Muscle of leg (tissue), 11 donors: ENCODE results near the gene TTC39C. TPM values are rescaled to one million over a fixed set of nuclear protein-coding genes. Genes with fewer than 3 reads are reported as not detected.
"Not testable (repeated sequence)": the region's sequence is repeated elsewhere in the genome, so short reads cannot be mapped to it uniquely, and the experiment has no call there.

Experiments
- DNase-seq: peaks from one replicate; pipeline ENCODE4 v3.0.0; 2013
- H3K27ac ChIP-seq: one replicate; pipeline ENCODE4 v1.5.1; 2013; ENCODE audit warnings: mild to moderate bottlenecking, low read length, control low read depth
- H3K27me3 ChIP-seq: one replicate; pipeline ENCODE4 v1.6.1; 2013; ENCODE audit warnings: low read length; ENCODE audit not compliant: control insufficient read depth, insufficient read depth
- H3K36me3 ChIP-seq: one replicate; pipeline ENCODE4 v1.6.1; 2013; ENCODE audit warnings: low read length; ENCODE audit not compliant: control insufficient read depth, insufficient read depth
- H3K4me1 ChIP-seq: one replicate; pipeline ENCODE4 v1.6.1; 2013; ENCODE audit warnings: low read length; ENCODE audit not compliant: control insufficient read depth, insufficient read depth
- H3K4me3 ChIP-seq: one replicate; pipeline ENCODE4 v1.5.1; 2013; ENCODE audit warnings: low read length, control low read depth
- H3K9me3 ChIP-seq: replicated peaks from 2 replicates; pipeline ENCODE4 v1.6.1; 2013; ENCODE audit warnings: low read depth, low read length; ENCODE audit not compliant: control insufficient read depth
- WGBS: methylation state at CpG from one replicate; pipeline ENCODE4 v1.1.5; 2013; ENCODE audit warnings: missing lambda C conversion rate; ENCODE audit not compliant: insufficient coverage; 5-methylcytosine and 5-hydroxymethylcytosine counted together
- polyA plus RNA-seq, 8 donors: library from polyadenylated mRNA; unstranded; fragments of 120-200 nt; gene quantifications; one replicate each; pipeline versions ENCODE4 v1.2.1 to v1.2.3, GENCODE V29; 2013; ENCODE audit warnings: inconsistent platforms in 1 of 8, low replicate concordance in 1 of 8; ENCODE audit not compliant: insufficient read length in 8 of 8, insufficient read depth in 1 of 8
- total RNA-seq: library from RNA; stranded (reverse); fragments of 120-200 nt; gene quantifications from one replicate; pipeline ENCODE4 v1.2.4, GENCODE V29; 2013

Gene TTC39C
- total and polyA plus RNA-seq, 9 donors, result 2.9 to 6.9 (median 3.3) TPM

DNA sequence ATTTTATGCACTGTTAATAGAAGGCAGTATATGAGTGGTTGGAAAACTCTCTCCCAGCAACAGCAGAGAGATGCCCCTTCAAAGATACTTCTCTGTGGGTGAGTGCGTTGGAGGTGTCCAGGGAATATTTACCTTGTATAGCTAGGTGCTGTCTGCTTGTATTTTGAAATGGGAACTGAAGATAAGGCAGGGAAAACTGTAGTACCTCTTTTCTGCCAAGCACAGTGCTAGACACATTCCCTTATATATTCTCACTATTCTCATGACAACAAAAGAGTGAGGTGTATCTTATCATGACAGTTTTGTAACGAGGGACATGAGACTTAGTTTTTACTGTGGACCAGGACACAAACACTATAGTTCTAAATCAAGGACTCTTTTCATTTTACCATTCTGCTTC, 2.1 kb downstream of the TTC39C start:
- DNase-seq, result no peak
- H3K27me3 ChIP-seq, result peaks cover 3% of the 10 kb centered on the region
- H3K36me3 ChIP-seq, result no peaks in the 10 kb centered on the region
- no peak overlapping the region for H3K27ac ChIP-seq
- peaks cover 10% of the 10 kb centered on the region for H3K4me1 ChIP-seq
- no peak overlapping the region for H3K4me3 ChIP-seq
- H3K9me3 ChIP-seq, result no peaks in the 10 kb centered on the region
- WGBS, result no CpG with 5 or more reads among the region's 2 CpGs

GRCh38 chr18:24018299-24018886, 3.8 kb downstream of the TTC39C start:
- H3K4me3 ChIP-seq, result no peak overlapping the region
- peaks cover 10% of the 10 kb centered on the region for H3K4me1 ChIP-seq
- no peaks in the 10 kb centered on the region for H3K9me3 ChIP-seq
- no peak for DNase-seq
- no peak overlapping the region for H3K27ac ChIP-seq
- peaks cover 2% of the 10 kb centered on the region for H3K36me3 ChIP-seq
- WGBS, result 84% methylated on average over 9 of the region's 11 CpGs
- H3K27me3 ChIP-seq, result peaks cover 3% of the 10 kb centered on the region

- WGBS, result no CpG with 5 or more reads among the region's 5 CpGs
- H3K4me3 ChIP-seq, result no peak overlapping the region
- H3K36me3 ChIP-seq, result peaks cover 2% of the 10 kb centered on the region
- no peaks in the 10 kb centered on the region for H3K9me3 ChIP-seq
- H3K27me3 ChIP-seq, result no peaks in the 10 kb centered on the region
- peaks cover 7% of the 10 kb centered on the region for H3K4me1 ChIP-seq
- DNase-seq, result peak; percentile 45
- H3K27ac ChIP-seq, result no peak overlapping the region
Measured at GRCh38 chr18:24019641-24020331, 5.2 kb downstream of the TTC39C start.

GRCh38 chr18:24021505-24021904, 7.0 kb downstream of the TTC39C start:
- WGBS, result 100% methylated on average over 1 of the region's 3 CpGs
- Histone ChIP-seq H3K4me1 (peaks cover 4% of the 10 kb centered on the region), H3K27ac (no peak overlapping the region), H3K36me3 (peaks cover 2% of the 10 kb centered on the region), H3K4me3 (no peak overlapping the region), H3K27me3 (no peaks in the 10 kb centered on the region), H3K9me3 (no peaks in the 10 kb centered on the region)
- no peak for DNase-seq

GRCh38 chr18:24022161-24022560, 7.6 kb downstream of the TTC39C start:
- H3K4me3 ChIP-seq, result no peak overlapping the region
- peaks cover 4% of the 10 kb centered on the region for H3K4me1 ChIP-seq
- H3K36me3 ChIP-seq, result peaks cover 2% of the 10 kb centered on the region
- H3K9me3 ChIP-seq, result no peaks in the 10 kb centered on the region
- DNase-seq, result no peak
- no CpG with 5 or more reads among the region's 4 CpGs for WGBS
- H3K27me3 ChIP-seq, result no peaks in the 10 kb centered on the region
- H3K27ac ChIP-seq, result no peak overlapping the region

GRCh38 chr18:24023185-24023814, 8.7 kb downstream of the TTC39C start:
- no peak overlapping the region for H3K4me3 ChIP-seq
- no peak for DNase-seq
- 88% methylated on average over 5 of the region's 6 CpGs for WGBS
- H3K27ac ChIP-seq, result no peak overlapping the region
- H3K9me3 ChIP-seq, result no peaks in the 10 kb centered on the region
- peaks cover 2% of the 10 kb centered on the region for H3K36me3 ChIP-seq
- H3K4me1 ChIP-seq, result peaks cover 4% of the 10 kb centered on the region
- H3K27me3 ChIP-seq, result no peaks in the 10 kb centered on the region

GRCh38 chr18:24024425-24024824, 9.9 kb downstream of the TTC39C start:
- Histone ChIP-seq H3K4me3 (no peak overlapping the region), H3K27me3 (no peaks in the 10 kb centered on the region), H3K9me3 (no peaks in the 10 kb centered on the region), H3K36me3 (peaks cover 2% of the 10 kb centered on the region), H3K27ac (no peak overlapping the region), H3K4me1 (no peaks in the 10 kb centered on the region)
- DNase-seq, result no peak
- 89% methylated on average over 1 of the region's 5 CpGs for WGBS

GRCh38 chr18:24026457-24026856, 11.9 kb downstream of the TTC39C start:
- no peak overlapping the region for H3K27ac ChIP-seq
- H3K9me3 ChIP-seq, result no peaks in the 10 kb centered on the region
- no peak for DNase-seq
- H3K4me1 ChIP-seq, result no peaks in the 10 kb centered on the region
- H3K4me3 ChIP-seq, result no peak overlapping the region
- no CpG with 5 or more reads among the region's 3 CpGs for WGBS
- peaks cover 2% of the 10 kb centered on the region for H3K36me3 ChIP-seq
- no peaks in the 10 kb centered on the region for H3K27me3 ChIP-seq

DNA sequence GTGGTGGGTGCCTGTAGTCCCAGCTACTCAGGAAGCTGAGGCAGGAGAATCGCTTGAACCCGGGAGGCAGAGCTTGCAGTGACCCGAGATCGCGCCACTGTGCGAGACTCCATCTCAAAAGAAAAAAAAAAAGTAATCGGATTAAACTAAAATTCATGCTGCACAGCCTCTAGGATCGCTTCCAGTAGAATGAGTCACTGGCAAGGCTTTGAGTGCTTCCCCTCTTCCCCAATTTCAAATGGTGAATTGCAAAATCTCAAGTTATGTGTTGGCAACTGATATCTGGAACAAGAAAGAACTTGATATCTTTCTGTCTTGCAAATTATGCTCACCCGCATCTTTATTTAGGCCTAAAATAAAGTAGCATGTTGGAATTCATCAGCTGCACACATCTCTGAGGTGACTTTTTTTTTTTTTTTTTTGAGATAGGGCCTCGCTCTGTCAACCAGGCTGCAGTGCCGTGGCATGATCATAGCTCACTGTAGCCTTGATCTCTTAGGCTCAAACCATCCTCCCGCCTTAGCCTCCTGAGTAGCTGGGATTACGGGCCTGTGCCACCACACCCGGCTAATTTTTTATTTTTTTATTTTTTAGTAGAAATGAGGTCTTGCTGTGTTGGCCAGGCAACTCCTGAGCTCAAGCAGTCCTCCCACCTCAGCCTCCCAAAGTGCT, 12.7 kb downstream of the TTC39C start:
- WGBS, result 60% methylated on average over 3 of the region's 14 CpGs

DNA sequence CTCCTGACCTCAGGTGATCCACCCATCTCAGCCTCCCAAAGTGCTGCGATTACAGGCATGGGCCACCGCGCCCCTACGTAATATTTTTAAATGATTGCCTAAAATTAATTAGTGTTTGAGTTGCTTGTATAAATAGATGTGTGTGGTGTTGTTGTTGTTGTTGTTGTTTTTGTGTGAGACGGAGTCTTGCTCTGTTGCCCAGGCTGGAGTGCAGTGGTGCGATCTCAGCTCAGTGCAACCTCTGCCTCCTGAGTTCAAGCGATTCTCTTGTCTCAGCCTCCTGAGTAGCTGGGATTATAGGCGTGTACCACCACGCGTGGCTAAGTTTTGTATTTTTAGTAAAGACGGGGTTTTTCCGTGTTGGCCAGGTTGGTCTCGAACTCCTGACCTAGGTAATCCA, 14.4 kb downstream of the TTC39C start:
- not testable (repeated sequence) for H3K27ac ChIP-seq, DNase-seq, H3K27me3 ChIP-seq, H3K36me3 ChIP-seq, H3K4me1 ChIP-seq, H3K9me3 ChIP-seq, H3K4me3 ChIP-seq
- 93% methylated on average over 9 of the region's 13 CpGs for WGBS

More for the DNA sequence above, 12.7 kb downstream of the TTC39C start:
- peak; percentile 65 for DNase-seq
- H3K27ac ChIP-seq, result no peak overlapping the region
- H3K27me3 ChIP-seq, result no peaks in the 10 kb centered on the region
- H3K36me3 ChIP-seq, result peaks cover 2% of the 10 kb centered on the region
- H3K4me3 ChIP-seq, result no peak overlapping the region
- no peaks in the 10 kb centered on the region for H3K4me1 ChIP-seq
- H3K9me3 ChIP-seq, result no peaks in the 10 kb centered on the region
